GM20431 (cell line): ENCODE data around the gene GALNT9.

Experiments used
- in situ Hi-C: fragments of 300-500 bp; cut with MseI, MboI; formaldehyde crosslinking; loops from one replicate; pipeline ENCODE4 v1.15.0; 2020; ENCODE audit warnings: low sequenced_read_pairs; ENCODE audit not compliant: unreplicated experiment

The GALNT9 gene

GRCh38 chr12:132194556-132194955 lies 134.8 kb downstream of the GALNT9 start:
- in situ Hi-C loops, result no loop called here

GRCh38 chr12:132194056-132194455 lies 135.3 kb downstream of the GALNT9 start:
- in situ Hi-C loops, result no loop called here

GRCh38 chr12:132191715-132192553 lies 137.5 kb downstream of the GALNT9 start:
- in situ Hi-C loops, result no loop called here

- in situ Hi-C loops, result no loop called here
These were observed 138.4 kb downstream of the GALNT9 start for GRCh38 chr12:132190834-132191500.

- in situ Hi-C loops, result no loop called here
These were observed 139.2 kb downstream of the GALNT9 start for GRCh38 chr12:132190012-132190755.

- in situ Hi-C loops, result no loop called here
These were observed 139.9 kb downstream of the GALNT9 start for GRCh38 chr12:132189378-132190011.

GRCh38 chr12:132188916-132189325 lies 140.5 kb downstream of the GALNT9 start:
- in situ Hi-C loops, result no loop called here

GRCh38 chr12:132188451-132188901 lies 140.9 kb downstream of the GALNT9 start:
- in situ Hi-C loops, result no loop called here

- in situ Hi-C loops, result no loop called here
These were observed 141.5 kb downstream of the GALNT9 start for GRCh38 chr12:132187646-132188450.

- in situ Hi-C loops, result no loop called here
These were observed 142.3 kb downstream of the GALNT9 start for GRCh38 chr12:132186857-132187620.

- in situ Hi-C loops, result no loop called here
These were observed 143.1 kb downstream of the GALNT9 start for GRCh38 chr12:132186208-132186856.

- in situ Hi-C loops, result no loop called here
These were observed 143.7 kb downstream of the GALNT9 start for GRCh38 chr12:132185705-132186104.

GRCh38 chr12:132182711-132183365 lies 146.6 kb downstream of the GALNT9 start:
- in situ Hi-C loops, result no loop called here

- in situ Hi-C loops, result no loop called here
These were observed 147.1 kb downstream of the GALNT9 start for GRCh38 chr12:132182206-132182710.

- in situ Hi-C loops, result no loop called here
These were observed 147.7 kb downstream of the GALNT9 start for GRCh38 chr12:132181570-132182200.

GRCh38 chr12:132180648-132181546 lies 148.5 kb downstream of the GALNT9 start:
- in situ Hi-C loops, result no loop called here
